HepG2 (cell line): ENCODE results near the gene APOBEC3H. TPM values are rescaled to one million over a fixed set of nuclear protein-coding genes. Genes with fewer than 3 reads are reported as not detected.

ENCODE experiments used
- BHLHE40 ChIP-seq: IDR thresholded peaks from 2 replicates; pipeline ENCODE4 v1.6.1; 2011; ENCODE audit warnings: low read length, improper control_type of control experiment
- EEA1 ChIP-seq: sonication (generic); formaldehyde crosslinking; IDR thresholded peaks from 2 replicates; pipeline ENCODE4 v1.5.1; 2020; ENCODE audit warnings: mild to moderate bottlenecking, missing genetic modification reagents, borderline replicate concordance
- ETS1 ChIP-seq: sonication (generic); formaldehyde crosslinking; IDR thresholded peaks from 2 replicates; pipeline ENCODE4 v1.4.0; 2020; ENCODE audit warnings: missing genetic modification reagents
- FOXK1 ChIP-seq: sonication (generic); formaldehyde crosslinking; IDR thresholded peaks from 2 replicates; pipeline ENCODE4 v1.4.0; 2020; ENCODE audit warnings: low read depth, missing genetic modification reagents, borderline replicate concordance
- HES4 ChIP-seq: sonication (generic); formaldehyde crosslinking; IDR thresholded peaks from 2 replicates; pipeline ENCODE4 v1.9.0; 2021; ENCODE audit warnings: mild to moderate bottlenecking, missing genetic modification reagents, borderline replicate concordance
- HHEX ChIP-seq: IDR thresholded peaks from 2 replicates; pipeline ENCODE4 v1.6.1; 2016; ENCODE audit warnings: control low read depth
- HOXA5 ChIP-seq: sonication (generic); formaldehyde crosslinking; IDR thresholded peaks from 2 replicates; pipeline ENCODE4 v1.4.0; 2020; ENCODE audit warnings: missing genetic modification reagents
- KDM4B ChIP-seq: sonication (generic); formaldehyde crosslinking; IDR thresholded peaks from 2 replicates; pipeline ENCODE4 v1.4.0; 2020; ENCODE audit warnings: missing genetic modification reagents
- KLF12 ChIP-seq: sonication (generic); formaldehyde crosslinking; IDR thresholded peaks from 2 replicates; pipeline ENCODE4 v1.4.0; 2020; ENCODE audit warnings: missing genetic modification reagents, borderline replicate concordance
- MED13 ChIP-seq: sonication (generic); formaldehyde crosslinking; IDR thresholded peaks from 2 replicates; pipeline ENCODE4 v1.5.0; 2020; ENCODE audit warnings: missing genetic modification reagents
- MEIS2 ChIP-seq: sonication (generic); formaldehyde crosslinking; IDR thresholded peaks from 2 replicates; pipeline ENCODE4 v1.9.0; 2021; ENCODE audit warnings: mild to moderate bottlenecking, missing genetic modification reagents
- MXD1 ChIP-seq: sonication (generic); formaldehyde crosslinking; IDR thresholded peaks from 2 replicates; pipeline ENCODE4 v1.4.0; 2020; ENCODE audit warnings: mild to moderate bottlenecking, missing genetic modification reagents
- MXD4 ChIP-seq: IDR thresholded peaks from 2 replicates; pipeline ENCODE4 v1.6.1; 2016; ENCODE audit warnings: mild to moderate bottlenecking, missing biosample characterization, missing genetic modification reagents
- NFYC ChIP-seq: IDR thresholded peaks from 2 replicates; pipeline ENCODE4 v1.6.1; 2016; ENCODE audit warnings: missing genetic modification reagents, missing compliant biosample characterization
- POGK ChIP-seq: sonication (generic); formaldehyde crosslinking; conservative IDR thresholded peaks from 2 replicates; pipeline ENCODE4 v1.8.0; 2022; ENCODE audit warnings: mild to moderate bottlenecking, moderate library complexity, missing genetic modification reagents
- POGZ ChIP-seq: sonication (generic); formaldehyde crosslinking; IDR thresholded peaks from 2 replicates; pipeline ENCODE4 v1.4.0; 2020; ENCODE audit warnings: mild to moderate bottlenecking, missing genetic modification reagents
- RBAK ChIP-seq: sonication (generic); formaldehyde crosslinking; IDR thresholded peaks from 2 replicates; pipeline ENCODE4 v1.5.1; 2020; ENCODE audit warnings: mild to moderate bottlenecking, missing genetic modification reagents
- RELA ChIP-seq: sonication (generic); formaldehyde crosslinking; IDR thresholded peaks from 2 replicates; pipeline ENCODE4 v1.4.0; 2020; ENCODE audit warnings: missing genetic modification reagents
- REPIN1 ChIP-seq: sonication (generic); formaldehyde crosslinking; IDR thresholded peaks from 2 replicates; pipeline ENCODE4 v1.8.0; 2022; ENCODE audit warnings: missing genetic modification reagents, low read depth, mild to moderate bottlenecking, borderline replicate concordance
- RFX5 ChIP-seq: IDR thresholded peaks from 2 replicates; pipeline ENCODE4 v1.6.1; 2011; ENCODE audit warnings: low read depth, low read length, improper control_type of control experiment
- SP5 ChIP-seq: IDR thresholded peaks from 2 replicates; pipeline ENCODE4 v1.6.1; 2016; ENCODE audit warnings: low read depth, borderline replicate concordance
- SRF ChIP-seq: IDR thresholded peaks from 2 replicates; pipeline ENCODE4 v1.6.1; 2011; ENCODE audit warnings: mild to moderate bottlenecking, low read depth, low read length, moderate library complexity
- STAG1 ChIP-seq: sonication (generic); formaldehyde crosslinking; IDR thresholded peaks from 2 replicates; pipeline ENCODE4 v1.4.0; 2020; ENCODE audit warnings: missing genetic modification reagents
- THRA ChIP-seq: sonication (generic); formaldehyde crosslinking; IDR thresholded peaks from 2 replicates; pipeline ENCODE4 v1.4.0; 2020; ENCODE audit warnings: missing genetic modification reagents, borderline replicate concordance
- ZNF143 ChIP-seq: sonication (generic); formaldehyde crosslinking; IDR thresholded peaks from 2 replicates; pipeline ENCODE4 v1.4.0; 2020; ENCODE audit warnings: missing genetic modification reagents
- ZNF652 ChIP-seq: IDR thresholded peaks from 2 replicates; pipeline ENCODE4 v1.6.1; 2016; ENCODE audit warnings: low read depth, borderline replicate concordance
- ZNF746 ChIP-seq: sonication (generic); formaldehyde crosslinking; IDR thresholded peaks from 2 replicates; pipeline ENCODE4 v1.8.0; 2022; ENCODE audit warnings: mild to moderate bottlenecking, missing genetic modification reagents
- polyA plus RNA-seq, 8 experiments: library from polyadenylated mRNA; depleted of rRNA in 3 of 8; stranded (reverse) in 7 of 8; unstranded in 1 of 8; fragments of >200 nt; fragmentation: Illumina TruSeq in 4 of 8; extraction: Trizol in 4 of 8; gene quantifications; 2 replicates each; pipeline versions ENCODE4 v1.2.1 to v1.2.3, GENCODE V29; 2011 to 2016; ENCODE audit warnings: low read depth in 4 of 8, missing spikeins in 1 of 8, mixed read lengths in 1 of 8; ENCODE audit not compliant: insufficient read depth in 1 of 8
- total RNA-seq, 5 experiments: library from RNA; depleted of rRNA; stranded (reverse); fragments of >200 nt; fragmentation: Illumina TruSeq; extraction: Trizol; gene quantifications; 2 replicates each; pipeline ENCODE4 v1.2.3, GENCODE V29; 2016; ENCODE audit warnings: low read depth in 1 of 5

Gene APOBEC3H
- total and polyA plus RNA-seq, 2 of the 13 experiments (the other 11 are each of a cell fraction or from before 2014, with no cell fraction given) = 0.18 to 0.31 TPM

- TF ChIP-seq ZNF746 (no peak), REPIN1 (CRISPR knock-in tag) (no peak), HOXA5 (CRISPR knock-in tag) (0 out of 2 replicates have a peak, but pooled peaks have one; percentile 52), EEA1 (CRISPR knock-in tag) (no peak), HES4 (no peak), KLF12 (no peak), MXD4 (CRISPR knock-in tag) (no peak), THRA (CRISPR knock-in tag) (no peak), POGZ (CRISPR knock-in tag) (no peak), MEIS2 (0 out of 2 replicates have a peak, but pooled peaks have one; percentile 7), FOXK1 (CRISPR knock-in tag) (0 out of 2 replicates have a peak, but pooled peaks have one; percentile 29), ZNF652 (CRISPR knock-in tag) (no peak), BHLHE40 (no peak), STAG1 (0 out of 2 replicates have a peak, but pooled peaks have one; percentile 3), POGK (CRISPR knock-in tag) (0 out of 2 replicates have a peak, but pooled peaks have one; percentile 40), NFYC (CRISPR knock-in tag) (no peak), HHEX (no peak), RELA (CRISPR knock-in tag) (no peak), MXD1 (CRISPR knock-in tag) (peak; percentile 64; the same call in 1 of the 2 replicates), SP5 (CRISPR knock-in tag) (peak; percentile 43; the same call in 1 of the 2 replicates), RFX5 (no peak), ZNF143 (CRISPR knock-in tag) (no peak), MED13 (CRISPR knock-in tag) (no peak), SRF (peak; percentile 73), RBAK (CRISPR knock-in tag) (no peak), KDM4B (CRISPR knock-in tag) (no peak), ETS1 (CRISPR knock-in tag) (no peak)
These were observed 55.6 kb downstream of the APOBEC3H start, which contains the start of gene CBX7 (continued) for GRCh38 chr22:39152511-39153219.
